ENCODE results near the gene GALNTL6.

- no peak for TF ChIP-seq CTCF (conservative IDR thresholded peaks at IDR 0.05)
- no peak for TF ChIP-seq EZH2 (IDR thresholded peaks at IDR 0.05; ENCODE audit: low read depth)
Measured at GRCh38 chr4:172045981-172046380, 232.8 kb downstream of the GALNTL6 start.
